ENCODE data around the gene SSU72.
"Not testable (repeated sequence)": the region's sequence is repeated elsewhere in the genome, so short reads cannot be mapped to it uniquely, and the experiment has no call there.

Gene SSU72

DNA sequence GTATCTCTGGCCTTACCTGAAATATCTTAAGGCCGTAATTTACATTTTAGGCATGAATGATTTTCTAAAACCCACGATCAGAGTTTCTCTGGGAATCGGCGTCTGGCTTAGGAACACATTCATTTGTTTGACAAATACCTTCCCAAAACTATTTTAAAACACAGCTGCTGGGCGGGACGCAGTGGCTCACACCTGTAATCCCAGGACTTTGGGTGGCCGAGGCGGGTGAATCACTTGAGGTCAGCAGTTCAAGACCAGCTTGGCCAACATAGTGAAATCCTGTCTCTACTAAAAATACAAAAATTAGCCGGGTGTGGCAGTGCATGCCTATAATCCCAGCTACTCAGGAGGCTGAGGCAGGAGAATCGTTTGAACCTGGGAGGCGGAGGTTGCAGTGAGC lies 17.7 kb downstream of the SSU72 start:
- not testable (repeated sequence) for DNase-seq

DNA sequence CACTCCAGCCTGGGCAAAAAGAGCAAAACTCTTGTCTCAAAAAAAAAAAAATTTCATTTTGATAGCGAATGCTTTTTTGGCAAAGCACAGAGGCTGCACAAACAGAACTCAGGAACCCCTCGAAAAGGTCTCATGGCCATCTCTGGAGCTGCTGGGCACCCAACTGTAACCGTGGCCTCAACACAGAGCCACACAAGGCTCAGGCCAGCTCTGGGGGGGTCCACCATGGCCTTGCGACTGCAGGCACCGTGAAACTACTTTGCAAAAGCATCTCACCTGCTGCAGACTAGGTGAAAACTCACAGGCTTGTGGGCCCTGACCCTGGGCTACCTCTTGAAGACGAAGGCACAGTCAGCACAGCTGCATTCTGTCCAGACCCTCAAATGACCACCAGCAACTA lies 18.2 kb downstream of the SSU72 start:
- no peak for DNase-seq

DNA sequence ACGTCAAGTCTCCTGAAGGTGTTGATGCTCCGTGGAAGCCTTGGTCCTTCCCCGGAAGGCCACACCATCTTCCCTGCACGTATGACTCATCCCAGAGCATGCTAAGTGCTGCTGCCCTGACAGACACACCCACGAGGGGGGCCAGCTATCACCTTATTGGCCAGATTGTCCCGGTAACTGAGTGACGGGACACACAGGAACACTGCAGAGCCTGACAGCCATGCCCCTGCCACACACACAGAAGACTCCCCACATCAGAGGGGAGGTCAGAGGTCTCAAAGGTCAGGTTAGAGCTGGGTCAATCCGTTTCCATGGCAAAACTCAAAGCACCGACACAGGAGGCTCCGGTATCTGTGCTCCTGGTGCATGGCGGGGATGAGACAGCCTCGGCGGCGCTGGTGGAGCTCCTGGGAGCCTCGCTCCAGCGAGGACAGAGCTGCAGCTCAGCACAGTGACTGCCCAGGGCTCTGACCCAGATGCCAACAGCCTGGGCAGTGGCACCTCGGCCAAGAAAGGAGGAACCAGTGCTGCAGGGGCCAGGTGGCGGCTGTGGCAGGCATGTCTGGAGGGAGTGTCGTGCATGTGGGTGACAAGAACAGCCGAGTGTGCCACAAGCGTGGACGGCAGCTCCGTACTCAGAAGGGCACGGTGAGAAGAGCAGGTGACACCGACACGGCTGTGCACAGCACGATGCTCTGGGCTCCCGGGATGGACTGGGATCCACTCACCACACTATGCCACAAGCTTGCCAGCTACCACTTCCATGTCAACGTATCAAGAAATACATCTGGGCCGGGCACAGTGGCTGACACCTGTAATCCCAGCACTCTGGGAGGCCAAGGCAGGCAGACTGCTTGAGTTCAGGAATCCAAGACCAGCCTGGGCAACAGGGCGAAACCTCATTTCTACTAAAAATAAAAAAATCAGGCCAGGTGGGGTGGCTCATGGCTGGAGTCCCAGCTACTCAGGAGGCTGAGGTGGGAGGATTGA lies 19.4 kb downstream of the SSU72 start:
- DNase-seq, result no peak

DNA sequence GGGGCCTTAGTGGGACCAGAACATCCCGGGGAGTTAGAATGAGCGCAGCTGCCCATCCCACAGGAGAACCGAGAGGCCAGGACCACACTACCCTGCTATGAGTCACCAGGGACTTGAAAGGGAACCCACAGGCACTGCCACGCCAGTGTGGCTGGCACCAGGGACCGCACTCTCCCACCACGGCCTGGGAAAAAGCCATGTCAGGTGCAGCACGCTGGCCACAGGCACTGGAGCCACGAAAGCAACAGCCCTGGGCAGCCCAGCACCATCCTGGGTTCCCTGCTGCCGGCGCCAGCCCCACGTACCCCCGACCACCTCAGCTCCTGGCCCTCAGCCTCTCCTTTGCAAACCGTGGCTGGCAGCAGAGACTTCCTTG lies 20.1 kb downstream of the SSU72 start:
- DNase-seq, result no peak

DNA sequence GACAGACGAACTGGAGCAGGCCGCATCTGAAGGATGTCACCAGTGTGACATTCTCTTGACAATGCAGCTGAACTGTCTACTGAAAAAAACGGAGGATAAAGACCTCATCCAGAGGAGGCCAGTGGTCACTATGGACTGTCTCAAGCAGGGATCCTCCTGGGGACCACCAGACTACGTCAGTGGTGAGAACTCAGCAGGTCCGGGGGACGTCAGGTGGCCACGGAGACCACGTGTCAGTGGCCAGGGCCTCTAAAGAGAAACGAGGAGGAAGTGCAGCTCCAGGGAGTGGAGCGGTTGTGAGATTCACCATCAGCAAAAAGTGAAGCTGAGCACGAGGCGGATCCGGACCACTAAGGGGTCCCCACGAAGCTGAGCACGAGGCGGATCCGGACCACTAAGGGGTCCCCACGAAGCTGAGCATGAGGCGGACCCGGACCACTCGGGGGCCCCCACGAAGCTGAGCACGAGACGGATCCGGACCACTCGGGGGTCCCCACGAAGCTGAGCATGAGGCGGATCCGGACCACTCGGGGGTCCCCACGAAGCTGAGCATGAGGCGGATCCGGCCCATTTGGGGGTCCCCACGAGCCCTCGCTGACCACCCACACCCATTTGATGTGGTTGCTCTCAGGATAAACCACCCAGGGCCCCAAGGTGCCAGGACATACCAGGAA lies 20.7 kb downstream of the SSU72 start:
- DNase-seq, result no peak

DNA sequence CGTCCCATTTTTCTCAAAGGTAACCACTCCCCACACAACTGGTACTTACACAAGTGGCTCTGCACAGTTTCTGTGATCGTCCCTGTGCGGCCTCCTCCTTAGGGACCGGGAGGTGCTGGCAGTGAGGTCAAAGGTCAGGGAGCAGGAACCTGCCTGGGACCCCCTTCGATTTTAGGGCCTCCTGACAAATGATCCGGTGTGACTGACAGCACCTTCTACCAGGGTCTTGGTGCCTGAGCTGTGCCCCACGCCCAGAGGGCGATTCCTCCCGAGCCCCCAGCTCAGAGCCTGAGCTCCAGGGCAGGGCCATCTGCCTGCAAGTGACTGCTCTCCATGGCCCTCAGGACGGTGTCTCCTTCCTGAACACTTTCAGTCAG lies 22.4 kb downstream of the SSU72 start:
- DNase-seq, result no peak

DNA sequence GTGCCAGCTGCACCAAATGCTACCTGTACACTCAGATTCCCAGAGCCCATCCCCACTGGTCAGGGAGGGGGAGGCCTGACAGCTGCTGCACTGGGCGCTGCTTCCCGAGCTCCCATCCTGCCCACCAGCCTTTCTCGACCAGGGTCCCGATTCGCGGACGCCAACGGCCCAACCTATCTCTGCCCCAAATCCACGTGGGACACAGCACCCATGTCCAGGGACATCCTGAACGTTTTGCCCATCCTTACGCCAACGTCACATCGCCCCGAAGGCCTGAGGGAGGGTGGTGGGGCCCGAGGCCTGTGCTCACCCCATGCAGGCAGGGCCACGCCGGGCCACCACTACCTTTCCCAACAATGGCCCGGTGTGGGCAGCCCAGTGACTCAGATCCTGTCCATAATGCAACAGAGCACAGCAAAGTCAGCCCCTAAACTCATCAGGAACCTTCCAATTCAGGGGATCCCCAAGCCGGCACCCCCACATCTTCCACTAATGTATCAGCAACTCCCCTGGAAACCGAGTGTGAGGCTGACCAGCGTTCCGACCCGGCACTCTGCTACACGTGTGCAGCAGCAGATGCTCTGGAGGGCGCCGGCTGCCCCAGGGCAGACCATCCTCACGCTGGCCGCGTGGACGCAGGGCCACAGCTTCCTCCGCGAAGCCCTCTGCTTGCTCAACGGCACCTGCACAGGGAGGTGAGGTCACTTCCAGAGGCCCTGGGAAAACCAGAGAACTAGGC lies 23.0 kb downstream of the SSU72 start:
- no peak for DNase-seq

DNA sequence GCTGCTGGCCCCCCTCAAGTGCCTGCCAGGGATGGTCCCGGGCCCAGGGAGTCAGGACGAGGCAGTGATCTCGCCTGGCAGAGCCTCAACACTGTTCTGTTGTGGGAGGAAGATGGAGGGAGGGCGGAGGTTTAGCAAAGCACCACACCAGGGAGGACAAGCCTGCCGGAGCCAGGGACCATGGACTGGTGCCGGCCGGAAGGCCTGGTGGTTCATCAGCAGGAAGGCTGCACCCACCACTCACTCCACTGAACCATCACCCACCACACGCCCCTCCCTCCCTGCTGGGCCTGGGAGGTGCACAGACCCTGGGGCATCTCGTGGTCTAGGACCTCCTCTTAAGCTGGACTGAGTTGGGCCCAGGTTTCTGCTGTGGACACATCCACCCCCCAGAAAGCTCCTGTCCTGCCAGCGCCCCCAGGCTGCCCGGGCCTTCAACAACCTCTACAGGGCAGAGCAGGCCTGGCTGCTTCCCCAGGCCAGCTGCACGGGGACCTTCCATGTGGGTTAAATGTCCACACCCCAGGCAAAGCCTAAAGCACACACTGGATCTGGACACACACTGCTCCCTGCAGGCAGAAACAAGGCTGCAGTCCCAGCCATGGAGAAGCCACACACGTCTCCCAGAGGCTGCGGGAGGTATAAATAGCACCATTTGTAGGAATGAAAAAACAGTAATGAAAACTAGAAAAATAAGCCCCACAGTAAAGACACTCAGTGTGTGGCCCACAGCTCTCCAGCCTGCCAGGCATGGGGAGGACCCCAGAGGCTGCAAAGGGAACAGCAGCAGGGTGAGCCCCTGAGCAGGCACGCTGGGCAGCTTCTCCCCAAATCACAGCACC lies 23.9 kb downstream of the SSU72 start:
- no peak for DNase-seq

DNA sequence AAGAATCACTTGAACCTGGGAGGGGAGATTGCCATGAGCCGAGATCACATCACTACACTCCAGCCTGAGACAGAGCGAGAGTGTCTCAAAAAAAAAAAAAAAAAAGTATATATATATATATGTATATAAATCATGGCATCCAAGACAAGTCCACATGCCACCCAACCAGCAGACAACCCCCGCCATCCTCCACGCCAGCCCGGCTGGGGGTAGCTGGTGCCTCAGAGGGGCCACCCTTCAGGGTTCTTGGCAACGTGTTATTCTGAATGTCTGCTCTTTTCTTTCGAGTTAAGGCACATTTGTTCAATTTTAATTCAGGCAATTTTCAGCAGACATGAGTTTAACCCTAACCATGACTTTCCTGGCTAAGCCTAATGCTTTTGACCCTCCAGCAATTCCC lies 24.6 kb downstream of the SSU72 start:
- DNase-seq, result no peak

DNA sequence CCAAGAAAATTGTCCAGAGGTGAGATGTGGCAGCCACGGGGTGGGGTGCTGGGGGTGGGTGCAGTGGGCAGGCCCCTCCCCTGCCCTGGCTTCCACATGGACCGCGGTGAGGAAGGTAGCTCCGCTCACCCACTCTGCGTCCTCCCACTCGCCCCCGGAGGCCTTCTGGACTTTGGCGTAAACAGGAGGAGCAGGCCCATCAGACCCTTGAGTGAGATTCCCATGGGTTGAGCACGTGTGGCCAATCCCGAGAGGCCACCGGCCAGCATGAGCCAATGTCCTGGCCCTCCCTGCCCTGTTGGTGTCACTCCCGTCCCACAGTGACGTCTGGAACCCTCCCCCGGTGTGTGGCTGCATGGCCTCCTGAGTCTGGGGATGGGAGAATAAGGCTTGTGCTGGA lies 26.1 kb downstream of the SSU72 start:
- no peak for DNase-seq

DNA sequence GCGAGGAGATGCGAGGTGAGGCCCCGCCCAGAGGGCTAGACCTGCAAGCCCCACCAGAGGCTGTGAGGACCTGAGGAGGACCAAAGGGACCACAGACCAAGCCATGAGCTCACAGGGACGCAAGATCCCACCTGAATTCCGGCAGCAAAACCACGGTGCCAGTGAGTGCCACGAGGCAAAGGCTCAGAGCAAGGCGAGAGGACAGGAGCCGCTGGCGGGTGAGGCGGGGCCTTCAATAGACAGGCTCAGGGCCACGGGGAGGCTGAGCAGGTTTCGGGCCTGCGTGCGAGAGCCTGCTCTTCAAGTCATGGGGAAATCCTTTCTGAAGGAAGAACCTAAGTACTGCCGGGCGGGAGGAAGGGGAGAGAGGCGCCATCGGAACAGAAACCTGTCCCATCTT lies 27.2 kb downstream of the SSU72 start:
- no peak for DNase-seq

DNA sequence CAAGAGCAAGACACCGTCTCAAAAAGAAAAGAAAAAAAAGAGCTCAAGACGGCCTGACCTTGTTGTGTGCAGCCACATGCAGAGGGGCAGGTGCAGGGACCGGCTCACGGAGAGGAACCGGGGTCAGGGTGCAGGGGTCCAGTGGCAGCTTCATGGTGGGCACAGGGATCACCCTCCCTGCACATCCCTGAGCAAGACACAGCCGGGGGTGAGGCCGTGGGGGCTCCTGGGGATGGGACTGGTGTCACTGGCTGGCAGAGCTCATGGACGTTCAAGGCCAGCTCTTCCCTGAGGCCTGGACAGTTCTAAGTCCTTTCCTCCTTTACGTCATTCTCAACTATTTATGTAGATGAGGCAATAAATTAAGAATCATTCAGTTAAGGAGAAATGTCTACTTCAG lies 27.7 kb downstream of the SSU72 start:
- DNase-seq, result no peak

DNA sequence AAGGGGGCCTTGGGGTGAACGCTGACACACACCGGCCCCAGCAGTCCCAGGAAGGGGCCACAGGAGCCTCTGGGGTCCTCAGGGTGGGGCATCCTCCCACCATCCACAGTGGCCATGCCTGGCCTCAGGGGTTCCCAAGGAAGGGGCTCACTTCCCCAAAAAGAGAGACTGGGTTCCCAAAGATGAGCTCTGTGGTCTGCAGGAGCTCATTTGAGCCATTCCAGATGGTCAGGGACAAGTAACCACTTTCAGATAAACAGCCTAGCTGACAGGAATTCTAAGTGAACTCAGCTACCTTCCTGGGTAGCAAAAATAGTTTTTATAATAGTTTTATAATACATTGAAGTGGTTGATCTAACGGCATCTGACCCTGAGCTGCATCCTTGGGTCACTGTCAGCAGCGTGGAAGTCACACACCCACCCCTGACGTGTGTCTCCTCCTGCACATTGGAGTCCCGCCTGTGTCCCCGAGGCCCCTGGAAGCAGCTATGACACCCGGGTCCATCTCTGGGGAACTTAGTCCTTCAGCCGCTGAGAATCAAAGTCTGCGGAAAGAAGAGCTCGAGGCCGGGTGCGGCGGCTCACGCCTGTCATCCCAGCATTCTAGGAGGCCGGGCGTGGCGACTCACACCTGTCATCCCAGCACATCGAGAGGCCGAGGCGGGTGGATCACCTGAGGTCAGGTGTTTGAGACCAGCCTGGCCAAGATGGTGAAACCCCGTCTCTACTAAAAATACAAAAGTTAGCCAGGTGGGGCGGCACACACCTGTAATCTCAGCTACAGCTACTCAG lies 28.5 kb downstream of the SSU72 start:
- no peak for DNase-seq

DNA sequence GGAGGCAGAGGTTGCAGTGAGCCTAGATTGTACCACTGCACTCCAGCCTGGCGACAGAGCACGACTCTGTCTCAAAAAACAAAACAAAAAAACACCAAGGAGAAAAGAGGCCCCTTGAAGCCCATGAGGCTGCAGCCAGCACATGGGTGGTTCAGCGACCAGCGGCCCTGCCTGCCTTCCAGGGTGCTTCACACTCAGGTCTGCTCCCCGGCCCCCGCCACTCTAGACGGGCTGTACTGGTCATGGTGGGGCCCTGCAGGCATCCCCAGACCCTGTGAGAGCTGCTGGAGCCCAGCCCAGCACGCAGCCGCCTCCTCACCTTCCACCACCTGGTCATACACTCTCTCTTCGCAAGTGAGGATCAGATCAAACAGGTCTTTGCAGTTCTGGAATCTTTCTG lies 30.1 kb downstream of the SSU72 start:
- no peak for DNase-seq

DNA sequence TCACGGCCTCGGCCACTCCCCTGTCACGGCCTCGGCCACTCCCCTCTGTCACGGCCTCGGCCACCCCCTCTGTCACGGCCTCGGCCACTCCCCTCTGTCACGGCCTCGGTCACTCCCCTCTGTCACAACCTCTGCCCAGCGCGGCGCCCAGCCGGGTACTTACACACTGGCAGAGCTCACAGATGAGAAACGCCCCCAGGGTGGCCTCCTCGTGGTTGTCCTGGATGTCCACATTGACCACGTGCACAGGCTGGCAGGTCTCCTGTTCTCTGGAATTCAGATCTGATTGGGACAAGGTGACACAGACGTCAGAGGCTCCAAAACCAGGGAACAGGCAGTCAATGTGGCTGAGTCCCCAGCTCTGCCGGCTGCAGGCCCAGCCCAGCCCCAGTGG lies 31.0 kb downstream of the SSU72 start:
- DNase-seq, result no peak

DNA sequence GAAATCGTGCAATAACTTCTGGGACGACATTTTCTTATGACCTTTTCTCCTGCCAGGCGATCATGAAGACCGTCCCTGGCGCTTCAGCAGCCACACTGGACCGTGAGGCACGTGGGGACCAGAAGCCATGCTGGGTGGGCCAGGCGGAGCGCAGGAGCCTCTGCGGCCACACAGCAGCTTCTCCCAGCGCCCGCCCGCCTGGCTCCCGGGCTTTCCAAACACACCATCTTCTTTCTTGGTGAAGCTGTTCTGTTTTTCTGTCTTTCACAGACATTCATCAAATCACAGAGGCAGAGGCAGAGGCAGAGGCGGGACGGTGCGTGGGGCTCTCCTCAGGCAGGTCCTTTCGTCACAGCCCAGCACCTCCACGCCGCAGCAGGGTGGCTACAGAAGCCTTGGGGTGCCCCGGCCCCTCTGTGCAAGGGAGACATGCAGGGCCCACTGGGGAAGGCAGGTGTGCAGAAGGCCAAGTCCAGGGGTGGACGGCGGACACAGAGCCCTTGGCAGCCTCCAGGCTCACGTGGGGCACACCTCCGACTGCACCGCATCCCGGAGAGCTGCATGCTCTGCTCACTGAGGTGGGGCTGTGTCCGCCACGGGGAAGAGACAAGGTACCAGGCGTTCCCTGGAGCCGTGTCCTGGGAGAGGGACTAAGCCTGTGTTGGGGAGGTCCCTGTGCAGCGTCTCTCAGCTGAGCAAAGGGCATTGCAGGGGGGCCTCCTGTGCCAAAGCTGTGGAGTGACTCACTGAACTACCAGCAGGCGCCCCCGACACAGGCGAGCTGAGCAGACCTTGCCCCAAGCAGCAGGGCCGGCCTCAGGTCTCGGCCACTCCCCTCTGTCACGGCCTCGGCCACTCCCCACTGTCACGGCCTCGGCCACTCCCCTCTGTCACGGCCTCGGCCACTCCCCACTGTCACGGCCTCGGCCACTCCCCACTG lies 31.6 kb downstream of the SSU72 start:
- DNase-seq, result no peak

DNA sequence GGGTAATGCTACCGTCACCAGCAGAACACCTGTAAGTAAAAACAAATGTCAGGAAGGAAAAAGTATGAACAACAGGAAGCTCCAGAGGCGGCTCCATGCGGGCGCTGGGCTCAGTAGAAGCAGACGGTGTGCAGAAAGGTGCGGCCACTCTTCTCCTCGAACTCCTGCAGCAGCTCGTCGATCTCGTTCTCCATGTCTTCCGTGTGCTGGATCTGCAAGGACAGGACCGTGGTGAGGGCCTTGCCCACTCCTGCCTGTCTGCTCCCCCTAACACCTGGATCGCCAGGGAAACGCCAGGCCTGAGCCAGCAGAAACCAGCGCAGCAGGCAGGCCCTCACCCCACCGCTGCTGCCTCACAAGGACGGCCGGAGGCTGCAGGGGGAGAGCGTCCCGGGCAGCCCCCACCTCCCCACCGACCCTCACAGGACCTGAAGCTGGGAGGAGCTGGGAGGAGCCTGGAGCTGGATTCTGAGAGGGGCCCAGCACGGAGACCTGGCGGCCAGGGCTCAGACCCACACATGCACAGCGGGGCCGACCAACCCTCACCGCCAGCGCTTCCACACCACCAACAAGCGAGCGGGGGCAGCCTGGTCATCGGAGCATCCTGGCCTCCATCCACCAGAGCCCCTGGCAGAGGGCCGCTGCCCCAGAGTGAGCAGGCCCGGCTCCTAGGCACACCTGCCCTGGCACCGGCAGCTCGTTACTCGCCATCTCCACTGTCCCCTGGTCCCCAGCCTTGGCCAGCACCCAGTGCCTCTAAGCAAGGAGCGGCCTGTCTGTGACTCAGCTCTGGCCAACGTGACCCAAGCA lies 32.5 kb downstream of the SSU72 start:
- no peak for DNase-seq

DNA sequence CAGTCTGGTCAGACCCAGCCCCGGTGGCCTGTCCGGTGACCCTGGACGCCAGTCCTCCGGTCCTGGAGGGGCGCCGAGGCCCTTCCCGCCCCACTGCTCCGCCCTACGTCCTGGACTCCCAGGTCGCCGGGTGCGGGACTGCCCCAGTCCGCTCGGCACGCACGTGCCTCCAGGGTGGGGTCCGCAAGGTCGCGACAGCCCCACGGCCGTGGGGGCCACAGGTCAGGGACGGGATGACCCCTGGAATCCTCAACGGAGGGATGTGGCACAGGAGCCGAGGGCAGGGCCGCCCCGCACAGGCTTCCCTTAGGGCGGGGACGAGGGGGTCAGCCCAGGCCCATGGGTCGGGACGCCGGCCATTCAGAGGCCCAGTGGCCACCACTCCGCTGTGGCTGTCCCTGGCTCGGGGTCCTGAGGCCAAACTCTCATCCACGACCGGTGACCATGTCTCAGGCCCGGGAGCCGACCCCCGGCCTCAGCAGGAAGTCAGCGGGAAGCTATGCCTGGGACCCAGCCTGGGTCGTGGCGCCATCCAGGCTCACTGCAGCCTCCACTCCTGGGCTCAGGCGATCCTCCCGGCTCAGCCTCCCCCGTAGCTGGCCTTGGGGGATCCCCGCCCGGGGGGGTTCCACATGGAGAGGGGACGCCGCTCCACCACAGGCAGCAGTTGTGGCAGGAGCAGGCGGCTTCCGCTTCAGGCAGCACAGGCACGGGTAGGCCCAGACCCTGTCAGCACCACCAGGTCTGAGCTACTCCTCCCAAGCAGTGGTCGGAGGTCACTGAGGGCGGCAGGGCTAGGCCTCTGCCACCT lies 33.6 kb downstream of the SSU72 start:
- no peak for DNase-seq

Measured in activated effector memory CD4-positive, alpha-beta T cell treated with Interleukin-2 at 50 U/mL for 16 hours (primary cell).